Measurements from ENCODE around the gene TRIM4. TPM values are rescaled to one million over a fixed set of nuclear protein-coding genes. Genes with fewer than 3 reads are reported as not detected.
"Not testable (repeated sequence)": the region's sequence is repeated elsewhere in the genome, so short reads cannot be mapped to it uniquely, and the experiment has no call there.

Gene TRIM4
- total and polyA plus RNA-seq, 9 donors = 31.7 to 64.8 (median 45.1) TPM

GRCh38 chr7:99953649-99954048 lies 34.3 kb upstream of the TRIM4 start:
- H3K4me1 ChIP-seq (ENCODE audit: insufficient read depth) = no peaks in the 10 kb centered on the region
- H3K27ac ChIP-seq = no peak overlapping the region
- H3K9me3 ChIP-seq = no peaks in the 10 kb centered on the region
- H3K36me3 ChIP-seq = no peaks in the 10 kb centered on the region
- 80 to 81% (median 81%) methylated on average over 3 of the region's 3 CpGs for WGBS, 3 donors
- H3K4me3 ChIP-seq = no peak overlapping the region
- no peaks in the 10 kb centered on the region for H3K27me3 ChIP-seq
- TF ChIP-seq EP300 (IDR thresholded peaks at IDR 0.05) = no peak
- TF ChIP-seq CTCF (IDR thresholded peaks at IDR 0.05) = no peak
- TF ChIP-seq POLR2A (IDR thresholded peaks at IDR 0.05) = no peak
- intact Hi-C loops (cut with DNase I) = no loop called here
- DNase-seq = no peak

GRCh38 chr7:99952649-99953048 lies 33.3 kb upstream of the TRIM4 start:
- H3K9me3 ChIP-seq; H3K4me1 ChIP-seq (ENCODE audit: insufficient read depth); intact Hi-C loops (cut with DNase I); DNase-seq; H3K27me3 ChIP-seq; H3K27ac ChIP-seq; H3K36me3 ChIP-seq; H3K4me3 ChIP-seq: not testable (repeated sequence)
- WGBS, 3 donors = 75 to 90% (median 89%) methylated on average over 4 of the region's 4 CpGs

GRCh38 chr7:99950819-99951218 lies 31.5 kb upstream of the TRIM4 start:
- H3K4me3 ChIP-seq; DNase-seq; H3K4me1 ChIP-seq (ENCODE audit: insufficient read depth); H3K9me3 ChIP-seq; H3K27me3 ChIP-seq; intact Hi-C loops (cut with DNase I); H3K27ac ChIP-seq; H3K36me3 ChIP-seq: not testable (repeated sequence)
- 88 to 93% (median 89%) methylated on average over 6 of the region's 6 CpGs for WGBS, 3 donors

GRCh38 chr7:99949645-99950228 lies 30.4 kb upstream of the TRIM4 start:
- H3K36me3 ChIP-seq = no peaks in the 10 kb centered on the region
- TF ChIP-seq EP300 (IDR thresholded peaks at IDR 0.05) = no peak
- no peak for TF ChIP-seq POLR2A (IDR thresholded peaks at IDR 0.05)
- no peak for TF ChIP-seq CTCF (IDR thresholded peaks at IDR 0.05)
- 44 to 48% (median 46%) methylated on average over 3 of the region's 3 CpGs for WGBS, 3 donors
- no peaks in the 10 kb centered on the region for H3K4me1 ChIP-seq (ENCODE audit: insufficient read depth)
- H3K27ac ChIP-seq = no peak overlapping the region
- intact Hi-C loops (cut with DNase I) = no loop called here
- no peak overlapping the region for H3K4me3 ChIP-seq
- H3K9me3 ChIP-seq = no peaks in the 10 kb centered on the region
- no peaks in the 10 kb centered on the region for H3K27me3 ChIP-seq
- no peak for DNase-seq

GRCh38 chr7:99947608-99948007 lies 28.3 kb upstream of the TRIM4 start:
- no peak for DNase-seq
- no peaks in the 10 kb centered on the region for H3K36me3 ChIP-seq
- no peak overlapping the region for H3K27ac ChIP-seq
- H3K4me3 ChIP-seq = no peak overlapping the region
- WGBS, 3 donors = 73 to 81% (median 75%) methylated on average over 1 of the region's 1 CpG
- intact Hi-C loops (cut with DNase I) = no loop called here
- H3K4me1 ChIP-seq (ENCODE audit: insufficient read depth) = no peaks in the 10 kb centered on the region
- H3K9me3 ChIP-seq = no peaks in the 10 kb centered on the region
- TF ChIP-seq EP300 (IDR thresholded peaks at IDR 0.05) (no peak), CTCF (IDR thresholded peaks at IDR 0.05) (no peak)
- no peaks in the 10 kb centered on the region for H3K27me3 ChIP-seq
